DMS153 treated with DMSO at 0.1 percent for 48 hours (cell line): Measurements from ENCODE around the gene RERE.

Experiments used
- DNase-seq: peaks from one replicate; lab custom pipeline; 2025; ENCODE audit not compliant: unreplicated experiment; lab: John Stamatoyannopoulos, UW

The RERE gene

DNA sequence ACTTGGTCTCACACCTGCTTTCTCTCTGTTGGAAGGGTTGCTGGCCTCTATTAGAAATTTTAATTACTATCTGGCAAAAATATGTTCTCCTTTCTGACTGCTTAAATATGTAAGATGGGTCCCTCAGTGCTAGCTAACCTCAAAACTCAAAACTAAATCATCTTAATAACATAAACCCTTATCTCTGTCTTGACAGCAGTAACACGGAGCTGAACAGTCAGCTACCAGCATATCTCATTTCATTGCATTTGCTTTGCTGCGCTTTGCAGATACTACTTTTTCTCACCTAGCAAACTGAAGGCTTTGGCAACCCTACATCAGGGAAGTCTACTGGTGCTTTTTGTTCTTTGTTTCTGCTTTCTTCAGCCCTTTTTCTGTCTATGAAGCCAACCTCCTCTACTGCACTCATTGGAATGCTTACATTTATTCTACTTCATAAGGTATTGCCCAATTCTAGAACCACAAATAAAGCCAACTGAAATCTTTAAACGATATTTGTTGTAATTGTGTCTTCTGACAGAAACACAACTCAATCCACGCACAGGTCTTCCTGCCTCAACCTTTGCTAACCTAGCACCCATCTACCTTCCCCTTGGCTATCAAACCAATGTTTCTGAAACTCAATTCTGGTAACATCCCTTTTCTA lies 95.6 kb downstream of the RERE start:
- no peak for DNase-seq

DNA sequence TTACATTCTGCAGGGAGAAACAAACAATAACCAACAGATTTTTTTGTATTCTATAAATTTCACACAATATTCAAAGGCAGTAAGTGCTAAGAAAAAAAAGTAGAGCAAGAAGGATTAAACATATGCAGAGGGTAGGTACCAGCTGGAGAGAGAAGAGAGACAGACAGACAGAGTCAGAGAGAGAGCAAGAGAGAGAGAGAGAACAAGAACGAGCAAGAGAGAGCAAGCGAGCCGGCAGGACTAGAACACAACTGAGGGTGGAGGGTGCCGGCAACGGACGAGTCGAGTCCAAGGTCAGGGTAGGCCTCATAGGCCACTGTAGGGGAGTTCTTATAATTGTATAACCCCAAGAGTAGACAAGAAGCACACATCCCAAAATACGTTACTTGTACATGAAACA lies 97.1 kb downstream of the RERE start:
- no peak for DNase-seq

- DNase-seq, result peak; percentile 67
These were observed 98.5 kb downstream of the RERE start for GRCh38 chr1:8718850-8719361.

DNA sequence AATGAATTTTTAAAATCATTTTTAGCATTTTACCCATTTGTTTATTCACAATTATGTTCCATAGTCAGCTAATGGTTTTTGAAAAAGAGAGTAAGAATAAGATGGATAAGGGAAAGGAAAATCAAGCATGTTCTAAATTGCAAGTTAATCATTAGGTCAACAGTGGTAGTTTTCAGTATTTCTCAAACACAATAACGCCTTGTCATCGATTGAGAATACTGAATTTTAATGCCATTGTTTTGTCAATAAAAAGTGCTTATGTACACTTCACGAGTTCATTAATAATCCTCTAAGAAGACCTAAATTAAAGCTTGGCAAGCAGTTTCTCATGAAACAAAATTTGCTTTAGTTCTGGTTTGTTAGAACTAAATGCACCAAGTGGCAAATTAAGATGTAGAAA lies 100.3 kb downstream of the RERE start:
- no peak for DNase-seq

DNA sequence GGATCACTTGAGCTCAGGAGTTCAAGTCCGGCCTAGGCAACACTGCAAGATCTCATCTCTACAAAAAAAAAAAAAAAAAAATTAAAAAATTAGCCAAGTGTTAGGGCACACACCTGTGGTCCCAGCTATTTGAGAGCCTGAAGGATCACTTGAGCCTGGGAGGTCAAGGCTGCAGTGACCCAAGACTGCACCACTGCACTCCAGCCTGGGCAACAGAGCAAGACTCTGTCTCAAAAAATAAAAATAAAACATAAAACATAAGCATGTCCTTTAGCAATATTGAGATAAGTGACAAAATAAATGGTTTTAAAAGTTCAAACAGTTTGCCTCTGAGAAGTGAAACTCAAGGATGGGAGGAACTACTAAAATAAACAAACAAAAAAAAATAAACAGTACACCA lies 101.2 kb downstream of the RERE start:
- DNase-seq, result no peak

- DNase-seq, result no peak
These were observed 103.3 kb downstream of the RERE start for GRCh38 chr1:8714173-8714572.

DNA sequence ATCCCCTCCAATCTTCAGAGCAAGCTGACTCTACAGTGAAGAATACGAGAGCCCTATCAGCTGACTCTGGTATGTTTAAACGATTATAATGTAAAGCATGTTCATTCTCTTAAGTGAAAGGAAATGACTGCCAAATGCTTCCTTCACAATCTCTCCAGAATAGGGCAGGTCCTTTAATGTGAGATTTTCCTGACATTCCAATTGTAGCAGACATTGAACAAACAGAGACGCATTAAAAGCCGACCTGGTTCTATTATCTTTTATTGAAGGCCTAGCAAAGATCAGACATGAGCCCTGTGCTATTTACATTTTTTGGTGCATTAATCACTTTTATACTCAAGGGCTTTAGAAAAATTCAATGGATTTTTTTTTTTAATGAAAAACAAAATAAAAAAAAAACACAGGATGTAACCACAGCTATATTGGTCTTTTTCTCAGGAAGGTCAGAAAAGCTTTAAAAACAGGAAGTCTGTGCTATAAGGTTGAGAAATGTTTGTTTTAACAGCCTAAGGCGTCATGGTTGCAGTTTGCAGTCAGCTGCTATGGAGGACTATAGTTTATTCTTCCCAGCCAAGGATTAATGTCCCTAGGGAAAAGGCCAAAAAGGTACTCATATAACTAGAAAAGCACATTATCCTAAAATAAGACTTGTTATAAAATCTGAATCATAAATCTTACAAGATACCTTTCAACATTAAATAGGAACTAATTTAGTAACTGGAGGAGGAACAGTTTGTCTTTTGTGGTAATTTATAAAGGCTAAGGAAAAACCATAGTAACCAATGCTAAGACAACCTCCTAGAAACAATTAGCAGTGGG lies 104.8 kb downstream of the RERE start:
- DNase-seq, result peak; percentile 100

- DNase-seq, result no peak
These were observed 105.5 kb downstream of the RERE start for GRCh38 chr1:8711873-8712412.

DNA sequence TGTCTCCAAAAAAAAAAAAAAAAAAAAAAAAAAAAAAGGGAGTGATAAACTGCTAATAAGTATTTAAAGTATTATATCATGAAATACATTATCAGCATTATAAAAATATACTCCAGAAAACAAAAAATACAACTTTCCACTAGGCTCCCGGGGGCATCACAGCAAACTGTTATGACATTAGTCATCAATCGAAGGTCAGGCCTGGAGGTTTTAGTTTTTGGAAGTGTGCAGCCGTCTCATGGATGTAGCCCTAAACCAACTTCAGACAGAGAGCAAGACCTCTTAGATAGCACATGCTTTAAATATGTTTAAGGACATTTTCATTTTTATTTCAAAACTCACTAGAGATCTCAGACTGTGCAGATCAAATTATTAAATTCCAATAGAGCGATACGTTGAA lies 106.3 kb downstream of the RERE start:
- no peak for DNase-seq

DNA sequence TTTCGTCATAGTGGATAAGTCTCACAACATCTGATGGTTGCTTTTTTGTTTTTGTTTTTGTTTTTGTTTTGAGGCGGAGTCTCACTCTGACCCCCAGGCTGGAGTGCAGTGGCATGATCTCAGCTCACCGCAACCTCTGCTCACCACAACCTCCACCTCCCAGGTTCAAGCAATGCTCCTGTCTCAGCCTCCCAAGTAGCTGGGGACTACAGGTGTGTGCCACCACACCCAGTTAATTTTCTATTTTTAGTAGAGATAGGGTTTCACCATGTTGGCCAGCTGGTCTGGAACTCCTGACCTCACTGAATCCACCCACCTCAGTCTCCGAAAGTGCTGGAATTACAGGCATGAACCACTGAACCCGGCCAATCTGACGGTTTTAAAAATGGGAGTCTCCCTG lies 109.2 kb downstream of the RERE start:
- DNase-seq, result no peak

- DNase-seq, result peak; percentile 100
These were observed 110.4 kb downstream of the RERE start for GRCh38 chr1:8706995-8707396.

- DNase-seq, result no peak
These were observed 111.1 kb downstream of the RERE start for GRCh38 chr1:8706291-8706690.

- DNase-seq, result peak; percentile 82
These were observed 112.5 kb downstream of the RERE start for GRCh38 chr1:8704866-8705506.

DNA sequence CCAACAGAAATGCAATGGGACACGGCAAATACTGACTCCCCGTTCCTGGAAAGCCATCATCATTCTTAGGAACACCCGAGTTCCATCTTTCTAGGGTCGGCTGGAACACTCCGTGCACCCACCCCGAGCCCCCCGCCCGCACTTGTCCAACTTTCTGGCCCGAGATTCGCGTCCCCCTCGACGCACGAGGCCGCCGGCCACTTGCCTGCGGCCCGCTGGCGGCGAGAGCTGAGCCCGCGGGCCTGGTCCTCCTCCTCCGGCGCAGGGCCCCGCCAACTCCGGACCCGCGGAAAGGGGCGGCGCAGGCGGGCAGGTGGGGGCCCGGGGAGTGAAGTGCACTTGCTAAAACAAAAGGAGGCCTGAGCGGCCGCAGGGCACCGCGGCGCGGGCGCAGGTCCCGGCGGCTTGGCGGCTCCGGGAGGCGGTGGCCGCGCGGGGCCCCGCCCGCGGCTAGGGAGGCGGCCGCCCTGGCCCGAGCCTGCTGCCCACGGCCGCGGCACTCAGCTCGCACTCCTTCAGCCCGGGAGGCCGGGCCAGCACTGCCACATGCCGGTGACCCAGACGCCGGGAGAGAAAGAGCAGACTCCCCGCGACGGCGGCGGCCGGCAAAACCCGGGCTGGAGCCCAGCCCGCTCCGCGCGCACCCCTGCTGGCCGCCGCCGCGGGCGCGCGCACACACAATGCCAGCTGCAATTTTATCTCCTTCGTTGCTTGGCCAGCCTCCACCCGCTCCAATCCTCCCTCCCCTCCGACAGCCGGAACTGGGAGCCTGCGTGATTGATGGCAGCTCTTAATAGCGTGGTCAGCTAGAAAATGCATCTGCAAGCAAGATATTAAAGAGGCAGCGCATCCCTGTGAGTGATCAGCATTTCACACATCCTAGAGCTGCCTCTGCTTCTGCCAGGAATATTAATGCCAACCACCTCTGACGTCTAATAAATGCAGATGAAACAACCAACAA lies 114.3 kb downstream of the RERE start:
- DNase-seq, result peak; percentile 100

DNA sequence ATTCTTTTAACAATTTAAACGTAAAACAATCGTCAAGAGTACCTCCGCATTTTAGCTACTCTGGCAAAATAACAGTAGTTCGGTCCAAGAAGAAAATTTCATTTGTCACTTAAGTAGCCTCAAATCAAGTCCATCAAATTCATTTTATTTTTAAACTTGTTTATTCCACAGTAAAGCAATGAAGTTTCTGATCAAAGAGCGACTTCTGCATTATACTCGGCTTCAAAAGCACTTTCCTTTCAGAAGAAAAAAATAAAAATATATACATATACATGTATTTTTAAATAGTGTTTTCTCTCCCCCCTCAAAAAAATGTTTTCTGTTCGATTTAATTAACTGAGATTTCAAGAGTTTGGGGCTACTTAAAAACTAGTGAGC lies 115.0 kb downstream of the RERE start:
- DNase-seq, result peak; percentile 85

- DNase-seq, result peak; percentile 90
These were observed 115.5 kb downstream of the RERE start for GRCh38 chr1:8701794-8702471.

DNA sequence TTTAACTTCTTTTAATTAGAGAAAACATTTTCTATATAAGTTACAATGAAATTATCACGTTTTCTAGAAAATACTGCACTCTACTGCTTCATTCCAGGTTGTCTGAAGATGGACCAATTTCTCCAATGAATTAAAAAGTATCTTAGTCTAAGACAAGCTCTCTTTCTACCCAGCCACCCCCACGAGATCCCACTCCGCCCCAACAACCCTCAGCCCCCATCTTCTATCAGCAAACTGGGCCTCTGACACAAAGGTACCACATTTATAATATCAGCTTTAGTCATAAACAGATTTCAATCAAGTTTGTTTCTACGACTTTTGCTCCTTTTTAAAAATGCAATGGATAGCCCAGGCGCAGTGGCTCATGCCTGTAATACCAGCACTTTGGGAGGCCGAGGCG lies 117.8 kb downstream of the RERE start:
- no peak for DNase-seq

- DNase-seq, result no peak
These were observed 118.4 kb downstream of the RERE start for GRCh38 chr1:8698937-8699447.

DNA sequence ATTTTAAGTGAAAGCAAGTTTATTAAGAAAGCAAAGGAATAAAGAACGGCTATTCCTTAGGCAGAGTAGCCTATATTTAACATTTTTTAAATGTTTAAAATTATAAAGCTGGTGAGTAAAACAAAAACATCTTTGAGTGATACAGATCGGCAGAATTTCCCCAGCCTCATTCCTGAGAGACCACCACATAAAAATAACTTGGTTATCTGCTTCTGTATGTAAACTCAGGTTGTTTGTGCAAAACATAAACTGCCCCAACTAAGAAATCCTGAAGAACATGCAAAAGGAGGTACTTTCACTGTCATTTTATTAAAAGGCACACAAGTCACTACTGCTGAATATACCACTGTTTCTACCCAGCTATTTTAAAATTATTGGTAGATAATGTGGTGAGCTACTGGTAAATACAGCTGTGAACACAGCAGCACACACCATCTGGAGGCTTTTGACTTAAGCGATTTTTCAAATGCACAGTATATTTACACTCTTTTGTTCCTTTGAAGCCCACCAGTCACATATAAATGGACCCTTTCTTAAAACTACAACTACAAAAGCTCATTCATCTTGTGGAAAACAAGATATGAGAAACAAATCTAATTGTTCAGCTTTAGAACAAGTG lies 119.3 kb downstream of the RERE start:
- DNase-seq, result no peak
